GM21529 (cell line): Measurements from ENCODE around the gene PNPT1.
"Not testable (repeated sequence)": the region's sequence is repeated elsewhere in the genome, so short reads cannot be mapped to it uniquely, and the experiment has no call there.

Experiments
- ATAC-seq: cut with Tn5 transposase; IDR thresholded peaks from one replicate; pipeline ENCODE4 v1.9.1; 2021; ENCODE audit not compliant: unreplicated experiment

The PNPT1 gene

GRCh38 chr2:55601849-55602248 is 91.8 kb downstream of the PNPT1 start:
- no peak for ATAC-seq

GRCh38 chr2:55598056-55598795 is 95.4 kb downstream of the PNPT1 start:
- ATAC-seq: no peak

- ATAC-seq: not testable (repeated sequence)
Measured at GRCh38 chr2:55596795-55597194, 96.8 kb downstream of the PNPT1 start.

GRCh38 chr2:55595536-55595935 is 98.1 kb downstream of the PNPT1 start:
- ATAC-seq: no peak

- ATAC-seq: no peak
Measured at GRCh38 chr2:55592130-55592529, 101.5 kb downstream of the PNPT1 start.

- peak; percentile 76 for ATAC-seq
Measured at GRCh38 chr2:55590810-55591440, 102.7 kb downstream of the PNPT1 start.

GRCh38 chr2:55585451-55586080 is 108.1 kb downstream of the PNPT1 start:
- ATAC-seq: no peak
